Esophagus mucosa (tissue), 1 donor: ENCODE measurements around the gene OSBPL7. TPM values are rescaled to one million over a fixed set of nuclear protein-coding genes. Genes with fewer than 3 reads are reported as not detected.
"Not testable (repeated sequence)": the region's sequence is repeated elsewhere in the genome, so short reads cannot be mapped to it uniquely, and the experiment has no call there.

ENCODE experiments used
- ATAC-seq: fragments of 200-7000 bp; cut with Tn5 transposase; one replicate; pipeline ENCODE4 v1.9.1; 2020
- total RNA-seq: library from RNA; stranded (reverse); gene quantifications from one replicate; pipeline ENCODE4 v1.2.4, GENCODE V29; 2023
- donor health status: DM: yes; HTN: yes; CAD: no.

Gene OSBPL7
- total RNA-seq, 1 donor from 2014 or later = 1.8 TPM

- ATAC-seq = no peak
These were observed 17.1 kb downstream of the OSBPL7 start for GRCh38 chr17:47804461-47804860.

GRCh38 chr17:47803751-47804150 is 17.8 kb downstream of the OSBPL7 start:
- no peak for ATAC-seq

- ATAC-seq = no peak
These were observed 18.4 kb downstream of the OSBPL7 start for GRCh38 chr17:47803201-47803600.

GRCh38 chr17:47802341-47803022 is 19.1 kb downstream of the OSBPL7 start:
- ATAC-seq = peak; percentile 74

- no peak for ATAC-seq
These were observed 19.7 kb downstream of the OSBPL7 start for GRCh38 chr17:47801906-47802305.

GRCh38 chr17:47801176-47801765 is 20.3 kb downstream of the OSBPL7 start:
- no peak for ATAC-seq

GRCh38 chr17:47800686-47801085 is 20.9 kb downstream of the OSBPL7 start:
- no peak for ATAC-seq

GRCh38 chr17:47797797-47798196 is 23.8 kb downstream of the OSBPL7 start:
- ATAC-seq = no peak

GRCh38 chr17:47792979-47793378 is 28.6 kb downstream of the OSBPL7 start:
- no peak for ATAC-seq

GRCh38 chr17:47792457-47792856 is 29.1 kb downstream of the OSBPL7 start:
- ATAC-seq = no peak

- ATAC-seq = no peak
These were observed 30.6 kb downstream of the OSBPL7 start for GRCh38 chr17:47791025-47791424.

- ATAC-seq = peak; percentile 77
These were observed 31.7 kb downstream of the OSBPL7 start for GRCh38 chr17:47789611-47790561.

- no peak for ATAC-seq
These were observed 36.0 kb downstream of the OSBPL7 start for GRCh38 chr17:47785538-47786123.

- no peak for ATAC-seq
These were observed 40.2 kb downstream of the OSBPL7 start for GRCh38 chr17:47781397-47781796.

GRCh38 chr17:47778184-47778635 is 43.4 kb downstream of the OSBPL7 start:
- no peak for ATAC-seq

GRCh38 chr17:47776330-47777197 is 45.0 kb downstream of the OSBPL7 start:
- peak; percentile 70 for ATAC-seq

- ATAC-seq = no peak
These were observed 46.5 kb downstream of the OSBPL7 start for GRCh38 chr17:47774987-47775580.

GRCh38 chr17:47774331-47774730 is 47.3 kb downstream of the OSBPL7 start:
- no peak for ATAC-seq

GRCh38 chr17:47773649-47774048 is 47.9 kb downstream of the OSBPL7 start:
- ATAC-seq = not testable (repeated sequence)

GRCh38 chr17:47763913-47764582 is 57.5 kb downstream of the OSBPL7 start:
- no peak for ATAC-seq

GRCh38 chr17:47762728-47763127 is 58.9 kb downstream of the OSBPL7 start:
- no peak for ATAC-seq
